ENCODE measurements around the gene HOXB4.

Gene HOXB4

DNA sequence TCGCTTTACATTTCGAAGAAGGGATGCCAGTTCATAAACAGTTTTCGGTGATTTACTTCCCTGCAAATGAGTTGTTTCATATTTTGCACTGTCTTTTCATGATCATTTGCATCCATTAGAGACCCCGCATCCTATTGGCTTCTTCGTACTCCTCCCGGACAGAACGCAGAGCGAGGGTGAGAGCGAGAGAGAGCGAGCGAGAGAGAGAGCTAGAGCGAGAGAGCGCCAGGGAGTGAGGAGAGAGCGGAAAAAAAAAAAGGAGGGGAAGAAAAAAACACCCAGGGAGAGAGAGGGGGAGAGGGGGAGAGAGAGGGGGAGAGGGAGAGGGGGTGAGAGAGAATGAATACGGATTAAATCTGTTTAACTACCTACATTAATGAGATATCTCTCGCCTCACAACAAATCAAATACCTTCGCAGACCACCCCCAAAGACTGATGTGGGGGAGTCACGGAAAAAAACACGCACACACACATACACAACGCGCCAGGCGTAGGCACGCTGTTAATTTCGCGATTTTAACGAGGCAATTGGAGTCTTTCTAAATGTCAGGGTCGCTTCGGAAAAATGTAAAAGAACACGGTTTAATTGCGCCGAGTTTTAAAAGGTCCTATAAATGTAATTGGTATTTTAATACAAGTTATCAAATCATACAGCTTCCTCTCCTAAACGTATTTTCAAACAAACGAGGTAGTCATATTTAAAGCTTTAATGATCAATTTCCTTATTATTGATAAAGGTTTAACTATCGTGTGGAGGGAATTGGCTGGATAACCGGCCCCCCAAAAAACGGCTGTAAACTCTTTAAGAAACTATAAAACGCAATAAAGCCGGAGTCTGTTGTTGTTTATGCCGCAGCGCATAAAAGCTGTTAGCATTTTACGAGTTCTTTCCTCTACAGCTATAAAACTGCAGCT is 37.2 kb upstream of the HOXB4 start, which contains the start of gene HOXB8:
TSS of gene HOXB8 (minus strand) at position 246 of the 916 bp plus-strand sequence. CDS start 588 bp downstream, outside the sequence.
- no peak for DNase-seq

DNA sequence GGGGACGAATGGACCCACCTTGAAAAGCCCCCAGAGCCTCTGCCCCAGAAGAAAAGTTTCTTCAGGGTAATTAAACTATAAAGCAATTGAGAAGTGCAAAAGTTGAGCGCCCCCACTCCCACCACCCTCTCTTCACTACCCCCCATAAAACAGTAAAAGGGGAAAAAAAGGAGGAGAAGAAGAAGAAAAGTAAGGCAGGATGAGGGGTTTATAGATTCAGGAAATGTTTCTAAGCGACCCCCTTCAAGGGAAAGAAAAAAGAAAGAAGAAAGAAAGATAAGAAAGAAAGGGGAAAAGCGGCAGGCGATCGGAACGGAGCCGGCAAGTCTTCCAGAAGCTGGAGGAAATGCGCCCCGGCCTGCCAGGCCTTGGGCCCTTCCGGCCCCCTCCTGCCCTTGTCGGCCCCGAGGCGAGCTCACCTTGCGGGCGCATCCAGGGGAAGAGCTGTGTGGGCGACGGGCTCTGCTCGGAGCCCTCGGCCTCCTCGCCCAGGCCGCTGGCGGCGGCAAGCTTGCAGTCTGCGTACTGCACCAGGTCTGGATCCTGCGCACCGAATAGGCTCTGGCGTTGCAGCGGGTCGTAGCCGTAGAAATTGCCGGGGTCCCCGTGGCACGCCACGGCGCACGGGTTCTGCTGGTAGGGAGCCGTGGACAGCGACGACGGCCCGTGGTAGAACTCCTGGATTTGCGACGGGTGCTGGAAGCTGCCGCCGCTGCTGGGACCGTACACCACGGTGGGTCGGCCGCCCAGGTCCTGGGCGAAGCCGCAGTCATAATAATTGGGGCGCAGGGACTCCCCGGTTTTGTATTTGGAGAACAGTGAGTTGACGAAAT is 35.9 kb upstream of the HOXB4 start:
- no peak for DNase-seq

DNA sequence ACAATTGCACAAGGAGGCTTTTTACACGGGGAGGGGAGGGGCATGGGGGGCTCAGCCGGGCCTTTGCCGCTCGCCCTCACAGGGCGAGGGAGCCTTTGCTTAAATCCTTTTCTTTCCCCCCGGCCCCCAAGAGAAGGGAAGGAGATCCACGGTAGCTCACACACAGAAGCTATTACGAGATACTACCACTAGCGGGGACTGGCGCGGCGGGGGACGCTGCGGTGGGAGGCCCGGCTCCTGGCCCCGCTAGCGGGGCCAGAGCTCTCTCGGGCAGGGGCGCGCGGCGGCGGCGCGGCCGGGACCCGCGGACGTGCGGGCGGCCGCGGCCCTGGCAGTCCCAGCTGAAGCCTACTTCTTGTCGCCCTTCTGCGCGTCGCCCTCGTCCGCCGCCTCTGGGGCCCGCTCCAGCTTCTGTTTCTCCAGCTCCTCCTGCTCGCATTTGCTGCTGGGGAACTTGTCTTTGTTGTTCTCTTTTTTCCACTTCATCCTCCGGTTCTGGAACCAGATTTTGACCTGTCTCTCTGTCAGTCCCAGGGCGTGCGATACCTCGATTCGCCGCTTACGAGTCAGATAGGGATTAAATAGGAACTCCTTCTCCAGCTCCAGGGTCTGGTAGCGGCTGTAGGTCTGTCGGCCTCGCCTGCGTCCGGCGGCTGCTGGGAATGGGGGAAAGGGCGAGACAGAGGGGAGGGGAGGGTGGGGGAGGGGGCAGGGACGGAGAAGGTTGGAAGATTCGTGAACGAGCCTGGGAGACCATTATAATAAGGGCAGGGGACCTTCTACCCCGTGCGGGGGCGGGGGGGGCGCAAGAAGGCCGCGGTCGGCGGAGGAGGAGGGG is 34.9 kb upstream of the HOXB4 start:
- no peak for DNase-seq

DNA sequence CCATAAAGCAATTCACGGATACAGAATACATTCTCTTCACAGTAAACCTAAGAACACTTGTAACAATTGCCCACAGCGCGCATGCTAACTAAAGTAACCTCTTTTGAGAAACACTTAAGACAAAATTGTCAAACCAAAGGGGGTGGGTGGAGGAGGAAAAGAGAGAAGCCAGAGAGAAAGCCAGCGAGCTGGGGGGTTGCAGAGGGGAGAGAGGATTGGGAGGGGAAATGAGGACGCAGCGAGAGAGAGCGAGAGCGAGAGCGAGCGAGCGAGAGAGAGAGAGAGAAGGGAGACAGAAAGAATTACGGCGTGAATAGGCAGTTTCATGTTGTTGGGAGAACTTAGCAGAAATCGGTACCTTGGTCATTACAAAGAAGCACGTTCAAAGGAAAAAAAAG is 34.3 kb upstream of the HOXB4 start:
- no peak for DNase-seq

DNA sequence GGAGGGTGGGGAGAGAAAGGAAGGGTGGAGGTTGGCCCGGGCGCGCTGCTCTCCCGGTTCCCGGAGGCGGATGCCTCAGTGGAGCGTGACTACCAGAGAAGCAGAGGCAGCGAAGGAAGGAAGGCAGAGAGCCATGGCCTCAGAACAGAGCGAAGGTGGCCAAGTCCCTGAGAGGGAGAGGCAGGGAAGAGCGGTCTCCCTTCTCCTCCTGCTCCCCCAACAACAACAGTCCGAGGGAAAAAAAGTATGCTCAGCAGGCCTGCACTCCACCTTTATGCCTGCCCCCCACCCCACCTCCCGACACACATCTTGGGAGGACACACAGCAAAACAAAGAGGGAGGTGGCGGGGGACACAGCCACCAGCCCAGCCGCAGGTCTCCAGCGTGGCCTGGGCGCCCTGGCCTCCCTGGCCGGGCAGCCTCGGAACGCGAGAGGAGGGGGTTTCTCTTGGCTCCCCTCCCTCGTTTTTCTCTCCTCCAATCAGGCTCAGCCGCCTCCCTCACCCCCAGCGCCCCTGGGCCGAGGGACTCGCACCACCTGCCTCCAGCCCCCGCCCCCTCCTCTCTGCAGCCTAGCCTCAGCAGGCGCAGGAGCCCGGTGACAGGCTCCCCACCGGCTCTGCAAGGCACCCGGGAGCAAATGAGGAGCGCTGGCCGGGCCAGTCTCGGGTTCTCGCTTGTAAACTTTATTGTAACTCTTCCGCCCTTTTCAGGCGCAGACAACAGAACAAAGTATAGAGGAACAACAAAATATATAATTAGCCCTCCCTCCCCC is 33.7 kb upstream of the HOXB4 start:
- no peak for DNase-seq

DNA sequence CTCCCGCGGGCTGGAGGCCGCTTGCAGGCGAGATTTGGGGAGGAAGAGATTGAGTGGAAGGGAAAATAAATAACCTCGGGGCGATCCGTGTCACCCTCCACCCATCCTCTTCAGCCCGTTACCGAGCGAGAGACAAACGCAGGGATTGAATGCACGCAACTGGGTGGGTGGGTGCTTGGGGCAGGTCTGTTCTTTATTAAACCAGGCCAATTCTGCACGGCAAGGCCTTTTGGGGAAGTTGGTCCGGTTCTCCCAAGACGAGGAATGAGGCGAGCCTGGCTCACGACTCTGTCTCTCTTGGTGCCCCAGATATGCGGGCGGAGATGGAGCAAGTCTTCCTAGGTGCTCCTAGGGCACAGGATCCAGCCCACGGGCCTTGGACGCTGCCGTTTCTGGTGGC is 33.1 kb upstream of the HOXB4 start:
- DNase-seq = no peak

DNA sequence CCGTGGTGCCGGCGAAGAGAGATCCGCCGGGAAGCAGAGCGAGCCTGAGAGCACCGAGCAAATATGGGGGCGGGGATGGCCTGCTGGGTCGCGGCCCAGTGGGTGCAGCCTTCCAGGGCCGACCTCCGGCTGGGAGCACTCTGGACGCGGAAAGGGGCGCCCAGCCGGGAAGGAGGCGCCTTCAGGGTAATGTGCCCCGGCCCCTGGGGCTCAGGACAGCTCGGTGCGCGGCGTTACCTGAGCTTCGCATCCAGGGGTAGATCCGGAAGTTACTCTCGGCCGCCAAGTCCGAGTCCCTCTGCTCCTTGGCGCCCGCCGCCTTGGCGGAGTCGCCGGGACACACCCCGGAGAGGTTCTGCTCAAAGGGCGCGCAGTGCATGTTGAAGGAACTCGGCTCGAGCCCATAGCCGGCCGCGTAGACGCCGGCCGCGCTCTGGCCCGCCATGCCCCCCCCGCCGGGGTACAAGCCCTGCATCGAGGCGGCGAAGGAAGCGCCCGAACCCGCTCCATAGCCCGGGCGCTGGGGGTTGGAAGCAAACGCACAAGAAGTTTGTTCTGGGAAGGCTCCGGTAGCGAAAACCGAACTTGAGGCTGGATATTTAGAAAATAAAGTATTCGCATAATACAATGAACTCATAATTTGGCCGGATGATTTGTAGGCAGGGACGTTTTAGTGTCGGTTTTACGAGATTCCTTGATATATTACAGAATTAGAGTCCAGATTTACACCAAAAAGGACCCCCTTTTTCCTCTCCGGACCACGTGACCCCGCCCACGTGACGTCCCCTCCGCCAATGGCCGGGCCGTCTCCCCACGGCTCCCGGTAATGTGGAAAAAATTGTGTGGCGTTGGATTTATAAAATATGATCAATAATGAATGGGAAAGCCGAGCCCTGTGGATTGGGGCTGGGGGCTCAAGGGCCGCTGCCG is 32.4 kb upstream of the HOXB4 start, which contains the start of gene HOXB7:
TSS of gene HOXB7 (minus strand) at position 736 of the 930 bp plus-strand sequence. CDS start at position 637, 99 bp downstream.
- no peak for DNase-seq

DNA sequence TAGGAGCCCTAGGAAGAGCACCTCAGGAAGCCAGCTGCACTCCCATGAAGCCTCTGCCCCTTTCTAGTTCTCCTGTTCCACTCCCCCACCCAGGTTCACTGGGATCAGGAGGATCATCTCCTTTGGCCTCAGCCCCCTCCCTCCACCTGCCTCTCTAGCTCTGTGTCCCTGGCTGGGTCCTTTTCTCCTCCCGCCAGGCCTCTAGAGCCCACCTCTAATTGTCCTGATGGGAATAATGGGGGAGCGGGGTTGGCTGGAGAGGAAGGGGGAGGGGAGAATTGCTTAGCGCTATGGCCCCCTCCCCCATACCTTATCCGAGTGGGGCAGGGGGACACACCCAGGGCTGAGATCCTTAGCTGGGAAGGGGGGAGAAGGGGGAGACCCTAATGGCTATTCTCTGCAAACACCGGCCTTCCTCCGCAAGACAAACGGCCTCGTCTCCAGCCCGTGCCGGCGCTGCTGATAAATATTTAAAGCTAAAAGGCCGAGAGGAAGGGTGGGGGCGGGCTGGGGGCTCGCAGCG is 31.7 kb upstream of the HOXB4 start:
- DNase-seq = no peak

DNA sequence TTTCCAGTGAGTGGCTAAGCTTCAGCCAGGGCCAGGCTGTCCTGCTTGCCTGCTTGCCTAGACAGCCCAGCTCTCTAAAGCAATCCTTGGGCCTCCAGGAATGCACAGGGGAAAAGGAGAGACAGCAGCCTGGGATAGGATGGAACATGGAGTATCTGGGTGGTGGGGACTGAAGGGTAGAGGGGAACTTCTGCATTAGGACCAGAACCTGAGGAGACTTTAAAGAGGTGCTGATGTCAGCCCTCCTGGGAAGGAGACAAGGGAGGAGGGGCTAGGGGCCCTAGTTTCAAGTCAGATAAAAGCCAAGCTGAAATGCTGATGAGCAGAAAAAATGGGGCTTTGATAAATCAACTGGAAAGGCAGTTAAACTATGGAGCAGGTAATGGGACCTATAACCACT is 30.9 kb upstream of the HOXB4 start:
- DNase-seq = no peak

DNA sequence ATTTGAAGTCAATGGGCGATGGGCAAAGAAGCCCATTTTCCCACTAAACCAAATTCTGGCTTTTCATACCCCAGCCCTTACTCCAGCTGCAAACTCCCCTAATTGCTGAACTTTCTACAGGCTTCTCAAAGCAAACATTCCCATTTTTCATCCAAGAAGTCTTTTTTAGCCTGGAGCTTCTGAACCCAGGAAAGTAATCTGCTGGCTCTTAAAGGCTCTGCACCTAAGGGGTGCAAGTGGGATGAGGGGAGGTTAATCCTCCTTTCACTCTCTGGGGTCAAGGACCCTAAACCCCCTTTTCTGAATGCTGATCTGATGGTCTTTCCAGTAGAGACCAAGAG is 30.3 kb upstream of the HOXB4 start:
- no peak for DNase-seq

DNA sequence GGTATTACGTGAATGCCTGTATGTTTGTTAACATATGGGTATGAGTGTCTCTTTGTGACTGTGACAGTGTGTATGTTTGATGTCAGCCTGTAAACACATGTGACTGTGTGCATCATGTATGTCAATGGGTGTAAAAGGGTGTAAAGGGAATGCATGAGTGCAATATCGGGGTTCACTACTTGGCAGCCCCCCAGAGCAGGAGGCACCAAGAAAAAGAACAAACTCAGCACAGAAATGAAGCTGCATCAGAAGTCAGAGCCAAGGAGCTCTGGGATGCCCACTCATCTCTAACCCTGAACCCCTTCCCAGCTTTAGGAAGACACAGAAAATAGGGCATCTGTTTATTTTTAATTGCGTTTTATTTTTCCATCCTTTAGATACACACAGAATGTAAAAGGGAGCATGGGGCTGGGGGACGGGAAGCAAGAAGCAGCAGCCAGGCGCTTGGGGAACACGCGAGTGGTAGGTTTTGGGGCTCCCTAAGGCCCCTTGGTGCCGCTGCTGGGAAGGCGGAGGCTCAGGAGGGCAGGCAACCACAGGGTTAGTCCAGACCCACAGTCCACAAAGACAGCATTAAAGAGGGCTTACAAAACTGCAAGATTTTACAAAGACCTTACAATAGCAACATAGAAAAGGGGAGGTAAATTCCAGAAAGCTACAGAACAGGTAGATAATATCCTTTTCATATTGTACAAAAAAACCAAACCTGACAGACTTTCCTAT is 28.9 kb upstream of the HOXB4 start:
- DNase-seq = no peak

DNA sequence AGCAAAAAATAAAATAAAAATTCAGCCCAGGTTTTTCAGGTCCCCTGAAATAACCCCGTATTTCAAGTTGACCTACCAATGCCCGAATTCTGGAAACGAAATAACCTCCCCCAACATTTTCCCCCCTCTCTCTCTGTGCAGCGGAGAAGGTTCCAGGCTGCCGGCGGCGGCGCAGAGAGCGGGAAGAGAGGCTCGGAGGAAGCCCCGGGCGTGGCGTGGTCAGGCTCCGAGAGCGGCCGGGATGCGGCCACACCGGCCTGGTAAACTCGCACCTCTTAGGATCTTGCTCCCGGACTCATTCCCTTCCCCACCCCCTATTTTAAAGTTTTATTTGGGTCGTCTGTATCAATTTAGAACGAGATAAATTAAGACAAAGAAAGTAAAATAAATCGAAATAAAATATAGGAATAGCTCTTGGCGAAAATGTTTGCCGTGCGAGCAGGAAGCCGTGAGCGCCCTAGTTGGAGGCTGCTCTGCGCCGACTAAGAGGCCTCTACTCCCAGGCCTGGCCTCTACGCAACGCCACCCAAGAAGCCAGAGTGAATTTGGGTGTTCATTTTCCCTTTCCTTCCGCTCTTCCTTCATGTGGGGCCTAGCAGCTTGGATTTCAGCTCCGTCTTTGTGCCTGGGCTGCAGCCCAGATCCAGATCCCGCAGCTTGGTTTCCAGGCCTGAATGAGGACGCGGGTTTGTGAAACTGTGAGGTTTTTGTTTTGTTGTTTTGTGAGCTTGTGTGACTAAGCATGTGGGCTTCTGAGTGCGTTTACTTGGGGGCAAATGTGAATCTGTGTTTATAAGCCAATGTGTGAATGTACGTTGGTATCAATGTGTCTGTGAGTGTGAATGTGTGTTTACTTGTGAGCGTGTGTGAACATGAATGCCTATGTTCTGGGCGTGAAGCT is 28.1 kb upstream of the HOXB4 start:
- DNase-seq = no peak

DNA sequence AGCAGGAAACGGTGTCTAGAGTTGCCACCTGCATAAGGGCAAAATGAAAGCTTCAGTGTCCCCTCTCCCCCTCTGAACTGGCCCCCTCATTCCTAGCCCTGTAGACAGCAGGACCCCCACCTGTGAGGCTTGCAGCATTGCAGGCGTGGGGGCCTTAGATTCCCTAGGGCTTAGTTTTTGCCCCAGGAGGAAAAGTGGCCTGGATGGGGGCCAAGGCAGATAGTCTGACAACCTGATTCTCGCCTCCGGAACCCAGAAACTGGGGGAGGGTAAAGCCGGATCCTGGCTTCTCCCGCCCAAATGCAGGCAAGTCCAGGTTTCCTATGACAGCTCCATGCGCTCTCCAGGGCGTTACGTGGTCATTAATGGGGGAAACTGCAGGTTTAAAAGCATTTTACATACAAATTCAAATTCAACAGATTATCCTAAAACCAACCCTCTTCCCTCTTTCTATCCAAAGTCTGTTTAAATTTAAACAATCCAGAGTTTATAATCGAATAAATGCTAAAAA is 27.3 kb upstream of the HOXB4 start:
- DNase-seq = no peak

DNA sequence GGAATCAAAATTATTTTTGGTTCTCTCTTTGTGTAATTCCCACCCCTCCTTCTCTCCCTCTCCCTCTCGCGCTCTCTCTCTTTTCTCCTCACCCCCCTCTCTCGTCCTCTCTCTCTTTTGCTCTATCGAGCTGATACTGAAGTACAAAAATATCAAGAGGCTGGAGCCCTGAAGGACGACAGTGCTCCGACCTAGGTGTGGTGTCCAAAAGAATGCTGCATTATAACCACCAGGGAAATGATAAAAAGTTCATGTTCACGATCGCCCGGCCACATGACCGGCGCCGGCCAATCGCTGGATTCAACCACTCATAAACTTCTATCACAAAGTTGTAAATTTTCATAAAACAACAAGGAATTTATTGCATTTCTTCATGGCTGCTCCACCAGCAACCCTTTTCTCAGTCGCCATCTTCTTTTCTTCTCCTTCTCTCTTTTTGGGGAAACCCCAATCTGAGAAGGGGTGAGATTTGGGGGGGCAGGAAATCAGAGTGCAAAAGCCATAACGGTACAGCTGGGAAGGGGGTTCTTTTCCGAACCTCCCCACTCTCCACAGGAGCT is 26.7 kb upstream of the HOXB4 start, which contains the start of gene HOXB6:
TSS of gene HOXB6 (minus strand) at position 217 of the 560 bp plus-strand sequence. CDS start 6,836 bp downstream, outside the sequence.
- no peak for DNase-seq

DNA sequence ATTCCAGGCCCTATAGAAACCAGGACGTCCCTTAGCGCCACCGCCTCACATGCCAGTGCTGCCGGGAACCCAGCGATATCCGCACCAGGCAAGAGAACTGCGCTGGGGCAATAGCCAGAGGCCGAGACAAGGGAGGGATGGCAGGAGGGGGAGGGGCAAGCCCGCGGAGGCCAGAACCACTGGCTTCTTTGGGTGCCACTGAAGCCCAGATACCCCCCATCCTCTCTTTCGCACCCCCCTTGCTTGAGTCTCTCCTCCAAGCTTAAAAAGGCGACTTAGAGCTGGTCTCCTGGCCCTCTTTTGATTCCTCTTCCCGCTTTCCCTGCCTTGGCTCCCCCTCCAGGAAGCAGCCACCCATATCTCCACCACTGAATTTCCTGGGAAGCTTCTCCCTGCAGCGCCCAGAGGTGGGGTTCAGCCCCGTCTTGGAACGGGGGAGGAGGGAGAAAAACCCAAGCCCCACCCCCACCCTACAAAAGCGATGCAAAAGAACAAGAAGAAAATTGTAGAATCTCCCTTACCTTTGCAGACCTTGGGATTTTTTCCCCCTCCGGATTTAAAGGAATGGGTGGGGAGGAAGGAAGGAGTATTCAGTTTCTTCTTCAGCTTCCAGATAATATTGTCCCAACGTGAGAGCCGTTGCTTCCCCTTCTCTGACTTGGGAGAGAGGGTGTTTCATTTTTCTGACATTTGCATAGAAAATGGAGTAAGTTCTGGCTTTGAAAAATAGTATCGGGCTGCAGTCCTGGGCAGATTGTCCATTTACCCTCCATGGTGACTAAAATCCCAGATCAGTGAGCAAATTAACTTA is 26.0 kb upstream of the HOXB4 start:
- DNase-seq = no peak

DNA sequence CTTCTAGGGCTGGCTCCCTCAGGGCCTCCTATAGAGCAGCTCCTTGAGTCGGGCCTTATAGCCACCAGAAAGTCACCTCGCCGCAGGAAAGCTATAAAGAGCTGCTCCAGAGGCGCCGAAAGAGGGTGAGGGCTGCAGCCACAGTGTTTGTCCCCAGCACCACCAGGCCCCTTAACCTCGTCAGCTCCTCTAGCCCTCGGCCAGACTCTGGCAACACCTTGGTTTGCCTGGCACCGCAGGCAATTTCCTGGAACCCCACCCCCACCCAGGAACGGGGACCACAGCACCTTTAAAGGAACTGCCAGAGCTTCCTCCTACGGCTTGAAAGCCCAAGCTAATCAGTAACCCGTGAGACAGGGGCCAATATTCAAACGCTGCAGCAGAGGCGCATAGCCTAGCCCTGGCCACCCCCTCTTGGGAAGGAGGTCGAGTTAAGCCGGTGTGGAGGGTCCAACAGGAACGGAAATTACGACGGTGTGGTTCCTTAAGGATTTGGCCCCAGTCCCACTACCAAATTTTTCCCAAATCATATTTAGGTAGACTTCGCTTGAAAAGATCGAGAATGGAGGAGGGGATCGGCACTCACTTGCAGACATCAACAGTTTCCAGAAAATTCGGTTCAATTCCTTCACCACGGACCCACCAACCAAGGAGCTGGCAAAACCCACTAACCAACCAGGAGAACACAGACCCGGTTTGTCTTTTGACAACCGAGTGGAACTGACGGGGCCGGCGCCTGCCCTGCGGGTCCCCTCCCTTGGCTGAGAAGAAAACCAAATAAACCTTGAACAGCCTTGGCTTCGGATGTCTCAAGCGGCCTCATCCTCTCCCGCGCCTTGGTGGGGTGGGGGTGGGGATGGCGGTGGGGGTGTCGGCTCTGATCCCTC is 23.6 kb upstream of the HOXB4 start:
- DNase-seq = no peak
